ENCODE data around the gene TPRKB.
"Not testable (repeated sequence)": the region's sequence is repeated elsewhere in the genome, so short reads cannot be mapped to it uniquely, and the experiment has no call there.

TPRKB gene

DNA sequence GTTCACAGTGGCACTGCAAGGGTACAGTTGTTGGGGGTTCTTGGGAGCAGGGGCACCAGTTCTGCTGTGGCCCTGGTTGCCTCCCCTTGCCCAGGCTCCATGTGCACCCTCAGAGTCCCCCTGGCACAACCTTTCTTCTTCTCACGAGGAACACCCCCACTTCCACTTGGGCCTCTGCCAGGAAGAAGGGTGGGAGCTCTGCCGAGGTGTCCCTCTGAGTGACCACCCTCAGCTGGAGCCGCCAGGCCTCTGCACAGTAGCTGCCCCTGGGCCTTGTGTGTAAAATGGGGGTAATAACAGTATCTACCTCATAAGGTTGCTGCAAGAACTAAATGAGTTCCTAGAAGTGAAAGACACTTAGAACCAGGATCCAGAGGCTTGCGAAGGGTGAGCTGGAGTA is 8.4 kb downstream of the TPRKB start:
- Histone ChIP-seq H3K9ac (ENCODE audit: low read length) (no peak overlapping the region), H2AFZ (ENCODE audit: low read length) (no peak overlapping the region), H3K27ac (ENCODE audit: low read length) (no peak overlapping the region), H3K27me3 (replicated peaks; ENCODE audit: insufficient read depth, low read length) (no peaks in the 10 kb centered on the region), H4K20me1 (ENCODE audit: insufficient read depth, low read length) (no peaks in the 10 kb centered on the region), H3K9me2 (replicated peaks; ENCODE audit: insufficient read depth, low read length) (no peaks in the 10 kb centered on the region), H3K36me3 (replicated peaks; ENCODE audit: insufficient read depth, low read length) (peaks cover 11% of the 10 kb centered on the region), H3K9me3 (replicated peaks; ENCODE audit: insufficient read depth, low read length) (no peaks in the 10 kb centered on the region), H3K4me1 (ENCODE audit: low read length) (no peaks in the 10 kb centered on the region), H3K79me2 (ENCODE audit: low read length) (no peaks in the 10 kb centered on the region), H3K4me2 (ENCODE audit: low read depth, low read length) (no peak overlapping the region), H3K4me3 (ENCODE audit: low read length) (no peak overlapping the region), H3F3A (ENCODE audit: insufficient read depth, low read length) (no peaks in the 10 kb centered on the region)
- DNase-seq, result no peak
- TF ChIP-seq EZH2 (optimal IDR thresholded peaks at IDR 0.05; ENCODE audit: low read depth, low read length), result no peak
- no peak for TF ChIP-seq EZH2phosphoT487 (IDR thresholded peaks at IDR 0.05; ENCODE audit: low read length)
- no peak for TF ChIP-seq CTCF (IDR thresholded peaks at IDR 0.05; ENCODE audit: low read length)

DNA sequence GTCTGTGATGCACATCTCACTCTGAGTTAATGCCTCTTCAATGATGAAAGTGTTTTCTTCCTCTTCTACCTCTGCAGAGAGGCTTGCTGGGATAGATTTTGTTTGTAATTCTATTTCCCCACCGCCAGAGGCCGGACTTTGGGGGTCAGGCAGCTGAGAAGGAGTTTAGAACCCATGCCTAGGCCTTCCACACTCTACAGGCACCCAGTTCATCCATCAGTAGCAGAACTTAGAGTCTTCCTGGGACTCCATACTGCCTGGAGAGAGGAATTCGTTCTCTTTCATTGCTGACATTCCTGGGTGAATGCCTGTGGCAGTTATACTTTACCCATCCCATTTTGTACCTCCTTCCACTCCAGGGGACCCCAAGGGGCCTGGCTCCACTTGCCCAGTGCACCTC is 9.1 kb downstream of the TPRKB start:
- Histone ChIP-seq H3K36me3 (replicated peaks; ENCODE audit: insufficient read depth, low read length) (peaks cover 11% of the 10 kb centered on the region), H3F3A (ENCODE audit: insufficient read depth, low read length) (no peaks in the 10 kb centered on the region), H4K20me1 (ENCODE audit: insufficient read depth, low read length) (no peaks in the 10 kb centered on the region), H3K9me2 (replicated peaks; ENCODE audit: insufficient read depth, low read length) (no peaks in the 10 kb centered on the region), H3K4me1 (ENCODE audit: low read length) (no peaks in the 10 kb centered on the region), H2AFZ (ENCODE audit: low read length) (no peak overlapping the region), H3K4me3 (ENCODE audit: low read length) (no peak overlapping the region), H3K79me2 (ENCODE audit: low read length) (no peaks in the 10 kb centered on the region), H3K27ac (ENCODE audit: low read length) (no peak overlapping the region), H3K4me2 (ENCODE audit: low read depth, low read length) (no peak overlapping the region), H3K9me3 (replicated peaks; ENCODE audit: insufficient read depth, low read length) (no peaks in the 10 kb centered on the region), H3K9ac (ENCODE audit: low read length) (no peak overlapping the region), H3K27me3 (replicated peaks; ENCODE audit: insufficient read depth, low read length) (no peaks in the 10 kb centered on the region)
- no peak for DNase-seq
- no peak for TF ChIP-seq EZH2 (optimal IDR thresholded peaks at IDR 0.05; ENCODE audit: low read depth, low read length)
- TF ChIP-seq EZH2phosphoT487 (IDR thresholded peaks at IDR 0.05; ENCODE audit: low read length), result no peak
- TF ChIP-seq CTCF (IDR thresholded peaks at IDR 0.05; ENCODE audit: low read length), result no peak

DNA sequence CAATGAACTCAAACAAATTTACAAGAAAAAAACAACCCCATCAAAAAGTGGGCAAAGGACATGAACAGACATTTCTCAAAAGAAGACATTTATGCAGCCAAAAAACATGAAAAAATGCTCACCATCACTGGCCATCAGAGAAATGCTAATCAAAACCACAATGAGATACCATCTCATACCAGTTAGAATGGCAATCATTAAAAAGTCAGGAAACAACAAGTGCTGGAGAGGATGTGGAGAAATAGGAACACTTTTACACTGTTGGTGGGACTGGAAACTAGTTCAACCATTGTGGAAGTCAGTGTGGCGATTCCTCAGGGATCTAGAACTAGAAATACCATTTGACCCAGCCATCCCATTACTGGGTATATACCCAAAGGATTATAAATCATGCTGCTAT is 10.5 kb downstream of the TPRKB start:
- not testable (repeated sequence) for H3K36me3 ChIP-seq (replicated peaks; ENCODE audit: insufficient read depth, low read length); H3K79me2 ChIP-seq (ENCODE audit: low read length); H3K4me3 ChIP-seq (ENCODE audit: low read length); H3K4me2 ChIP-seq (ENCODE audit: low read depth, low read length); H2AFZ ChIP-seq (ENCODE audit: low read length); DNase-seq; H3K9me2 ChIP-seq (replicated peaks; ENCODE audit: insufficient read depth, low read length); H3K27me3 ChIP-seq (replicated peaks; ENCODE audit: insufficient read depth, low read length); H3F3A ChIP-seq (ENCODE audit: insufficient read depth, low read length); H3K9me3 ChIP-seq (replicated peaks; ENCODE audit: insufficient read depth, low read length); H3K27ac ChIP-seq (ENCODE audit: low read length); H3K4me1 ChIP-seq (ENCODE audit: low read length); H3K9ac ChIP-seq (ENCODE audit: low read length); H4K20me1 ChIP-seq (ENCODE audit: insufficient read depth, low read length)

DNA sequence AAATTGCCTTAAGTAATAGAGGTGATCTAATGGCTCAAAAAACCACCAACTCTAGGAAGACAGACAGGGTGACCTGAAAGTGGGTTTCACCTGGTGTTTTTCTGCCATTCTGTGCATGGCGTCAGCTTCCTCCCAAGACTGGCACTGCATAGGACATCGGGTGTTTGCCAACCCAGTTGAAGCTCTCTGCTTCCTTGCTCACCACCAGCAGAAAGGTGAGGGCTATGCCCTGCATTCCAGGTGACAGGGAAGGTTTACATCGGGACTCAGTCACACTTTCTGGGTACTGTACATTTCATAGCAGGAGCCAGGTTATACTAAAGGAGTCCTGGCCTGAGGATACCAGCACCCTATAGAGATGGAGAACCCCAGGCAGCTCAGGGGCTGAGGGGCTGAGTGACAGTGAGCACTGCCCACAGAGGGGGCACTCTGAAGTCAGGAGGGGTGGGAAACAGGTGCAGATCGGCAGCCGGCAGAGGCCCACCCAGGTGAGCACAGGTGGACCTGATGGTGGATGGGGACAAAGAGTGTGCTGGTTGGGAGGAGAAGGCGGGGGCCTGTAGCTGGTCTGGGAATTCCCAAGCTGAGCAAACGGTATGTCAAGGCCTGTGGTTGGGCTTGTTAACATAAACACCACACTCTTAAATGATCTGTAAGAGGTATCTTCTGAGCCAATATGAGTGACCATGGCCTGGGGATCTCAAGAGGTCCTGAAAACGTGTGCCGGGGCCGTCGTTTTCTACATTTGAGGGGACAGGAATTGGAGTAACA is 18.1 kb downstream of the TPRKB start:
- no peaks in the 10 kb centered on the region for H3K9me2 ChIP-seq (replicated peaks; ENCODE audit: insufficient read depth, low read length)
- TF ChIP-seq EZH2 (optimal IDR thresholded peaks at IDR 0.05; ENCODE audit: low read depth, low read length) (no peak), EZH2phosphoT487 (IDR thresholded peaks at IDR 0.05; ENCODE audit: low read length) (no peak), CTCF (IDR thresholded peaks at IDR 0.05; ENCODE audit: low read length) (no peak)
- no peak overlapping the region for H3K4me3 ChIP-seq (ENCODE audit: low read length)
- no peaks in the 10 kb centered on the region for H3K9me3 ChIP-seq (replicated peaks; ENCODE audit: insufficient read depth, low read length)
- no peaks in the 10 kb centered on the region for H3F3A ChIP-seq (ENCODE audit: insufficient read depth, low read length)
- no peaks in the 10 kb centered on the region for H3K79me2 ChIP-seq (ENCODE audit: low read length)
- H3K4me1 ChIP-seq (ENCODE audit: low read length), result no peaks in the 10 kb centered on the region
- no peak overlapping the region for H3K27ac ChIP-seq (ENCODE audit: low read length)
- H3K9ac ChIP-seq (ENCODE audit: low read length), result no peak overlapping the region
- H3K27me3 ChIP-seq (replicated peaks; ENCODE audit: insufficient read depth, low read length), result no peaks in the 10 kb centered on the region
- no peaks in the 10 kb centered on the region for H3K36me3 ChIP-seq (replicated peaks; ENCODE audit: insufficient read depth, low read length)
- no peak for DNase-seq
- no peak overlapping the region for H2AFZ ChIP-seq (ENCODE audit: low read length)
- no peak overlapping the region for H3K4me2 ChIP-seq (ENCODE audit: low read depth, low read length)
- no peaks in the 10 kb centered on the region for H4K20me1 ChIP-seq (ENCODE audit: insufficient read depth, low read length)
